HG03280 (cell line): ENCODE results near the gene LDB2.

Experiments
- ATAC-seq: cut with Tn5 transposase; IDR thresholded peaks from one replicate; pipeline ENCODE4 v1.9.1; 2021; ENCODE audit warnings: mild to moderate bottlenecking, moderate library complexity; ENCODE audit not compliant: unreplicated experiment

LDB2 gene

DNA sequence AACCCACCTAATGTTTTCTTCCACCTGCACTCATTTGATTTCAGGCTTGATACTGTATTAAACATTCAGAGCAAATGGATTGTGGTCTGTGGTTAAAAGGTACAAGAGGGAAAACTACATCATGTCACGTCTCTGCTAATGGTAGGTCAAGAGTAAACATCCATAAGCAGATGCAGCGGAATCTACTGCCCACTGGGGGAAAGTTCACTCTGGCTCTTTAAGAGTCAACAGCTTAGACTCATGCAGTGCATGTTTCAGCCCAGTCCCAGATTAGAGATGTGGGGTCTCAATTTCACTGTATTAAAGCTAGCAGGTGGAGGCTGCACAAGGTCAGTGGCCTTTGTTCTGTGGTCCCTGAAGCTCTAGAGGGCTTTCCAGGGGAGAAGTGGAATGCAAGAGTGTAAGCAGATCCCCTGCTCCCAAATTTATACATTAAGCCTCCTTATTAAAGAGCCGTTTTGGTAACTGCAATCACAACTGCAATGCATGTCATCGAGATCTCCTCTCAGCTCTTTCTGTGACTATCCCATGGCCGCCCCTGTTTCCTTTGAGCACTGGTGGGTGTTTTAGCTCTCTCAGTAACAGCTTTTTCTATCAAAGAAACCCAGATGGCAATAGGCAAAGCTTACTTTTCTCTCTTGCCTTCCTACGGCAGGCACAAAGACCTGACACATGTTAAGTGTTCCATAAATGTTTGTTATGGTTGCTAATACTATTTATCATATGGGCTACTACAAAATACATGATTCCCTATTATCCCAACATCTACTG lies 53.4 kb downstream of the LDB2 start:
- no peak for ATAC-seq

DNA sequence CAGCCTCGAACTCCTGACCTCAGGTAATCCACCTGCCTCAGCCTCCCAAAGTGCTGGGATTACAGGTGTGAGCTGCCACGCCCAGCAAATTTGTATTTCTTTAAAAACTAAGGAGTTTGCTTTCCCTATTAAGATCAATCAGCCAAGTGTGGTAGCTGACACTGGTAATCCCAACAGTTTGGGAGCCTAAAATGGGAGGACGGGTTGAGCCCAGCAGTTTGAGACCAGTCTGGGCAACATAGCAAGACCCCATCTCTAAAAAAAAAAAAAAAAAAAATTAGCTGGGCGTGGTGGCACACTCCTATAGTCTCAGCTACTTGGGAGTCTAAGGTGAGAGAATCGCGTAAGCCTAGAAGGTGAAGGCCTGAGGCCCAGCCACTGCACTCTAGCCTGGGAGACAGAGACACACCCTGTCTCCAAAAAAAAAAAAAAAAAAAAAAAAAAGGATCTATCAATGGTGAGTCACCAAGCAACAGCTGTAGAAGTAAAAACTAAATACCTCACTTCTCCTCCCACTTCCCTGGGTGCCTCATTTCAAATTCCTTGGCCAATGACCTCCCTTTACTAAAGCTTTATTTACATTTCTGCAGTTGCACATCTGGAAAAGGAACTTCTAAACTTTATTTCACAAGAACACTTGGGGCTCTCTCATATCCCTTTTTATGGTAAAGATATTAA lies 54.5 kb downstream of the LDB2 start:
- no peak for ATAC-seq

DNA sequence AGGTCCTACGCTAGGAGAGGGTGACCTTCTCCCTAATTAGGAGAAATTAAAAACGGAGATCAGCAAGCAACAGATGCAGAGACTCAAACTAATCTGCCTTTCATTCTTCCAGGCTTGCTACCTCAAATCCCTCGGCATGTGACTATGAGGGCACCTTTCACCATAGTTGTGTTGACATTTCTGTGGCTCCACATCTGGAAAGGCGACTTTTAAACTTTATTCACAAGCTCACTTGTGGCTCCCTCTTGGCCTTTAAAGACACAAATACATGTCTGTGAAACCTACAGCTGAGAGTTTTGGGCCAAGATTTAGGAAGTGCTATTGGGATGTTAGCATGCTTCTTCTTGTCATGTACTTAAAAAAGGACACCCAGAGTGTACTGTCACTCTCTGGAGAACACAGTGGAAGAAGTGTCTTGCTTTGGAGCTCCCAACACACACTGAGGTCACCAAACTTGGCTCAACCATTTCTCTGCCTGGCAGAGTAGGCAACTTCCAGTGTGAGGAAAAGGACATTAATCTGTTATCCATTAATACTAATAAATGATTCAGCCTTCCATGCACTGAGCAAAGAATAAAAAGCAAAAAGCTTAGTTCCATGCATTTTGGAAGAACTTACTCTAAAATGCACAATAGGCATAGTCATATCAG lies 60.1 kb downstream of the LDB2 start:
- ATAC-seq = no peak

DNA sequence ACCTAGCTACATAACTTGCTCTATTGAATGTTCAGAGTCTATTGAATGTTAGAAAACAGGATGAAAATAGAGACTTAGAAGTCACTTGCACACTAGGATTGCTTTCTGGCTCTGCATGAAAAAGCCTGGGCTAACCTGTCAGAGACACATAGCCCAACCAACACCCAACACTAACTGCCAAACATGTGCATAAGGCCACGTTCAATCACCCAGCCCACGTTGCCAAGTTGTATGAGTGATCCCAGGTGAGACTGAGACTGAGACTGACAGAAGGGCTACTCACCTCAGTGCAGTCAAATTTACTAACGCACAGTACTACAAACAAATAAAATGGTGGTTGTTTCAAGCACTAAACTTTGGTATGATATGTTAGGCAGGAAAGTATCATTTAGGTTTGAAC lies 61.0 kb downstream of the LDB2 start:
- no peak for ATAC-seq

DNA sequence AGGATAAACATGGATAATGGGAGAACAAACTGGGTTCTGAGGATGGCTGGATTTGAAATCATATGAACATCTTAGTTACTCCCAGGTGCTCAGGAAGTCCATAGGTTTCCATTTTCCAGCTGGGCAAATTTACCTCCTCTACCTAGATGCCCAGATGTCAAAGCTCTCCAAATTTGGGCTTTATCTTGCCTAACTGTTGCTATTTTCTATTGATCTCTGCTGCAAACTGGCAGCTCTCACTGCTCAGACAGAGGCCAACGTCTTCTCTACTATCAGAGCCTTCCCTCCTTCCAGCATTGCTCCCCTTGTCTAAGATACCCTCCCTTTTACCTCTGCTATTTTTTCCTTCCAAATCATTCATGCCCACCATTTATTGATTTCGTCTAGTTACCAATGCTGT lies 62.1 kb downstream of the LDB2 start:
- no peak for ATAC-seq

DNA sequence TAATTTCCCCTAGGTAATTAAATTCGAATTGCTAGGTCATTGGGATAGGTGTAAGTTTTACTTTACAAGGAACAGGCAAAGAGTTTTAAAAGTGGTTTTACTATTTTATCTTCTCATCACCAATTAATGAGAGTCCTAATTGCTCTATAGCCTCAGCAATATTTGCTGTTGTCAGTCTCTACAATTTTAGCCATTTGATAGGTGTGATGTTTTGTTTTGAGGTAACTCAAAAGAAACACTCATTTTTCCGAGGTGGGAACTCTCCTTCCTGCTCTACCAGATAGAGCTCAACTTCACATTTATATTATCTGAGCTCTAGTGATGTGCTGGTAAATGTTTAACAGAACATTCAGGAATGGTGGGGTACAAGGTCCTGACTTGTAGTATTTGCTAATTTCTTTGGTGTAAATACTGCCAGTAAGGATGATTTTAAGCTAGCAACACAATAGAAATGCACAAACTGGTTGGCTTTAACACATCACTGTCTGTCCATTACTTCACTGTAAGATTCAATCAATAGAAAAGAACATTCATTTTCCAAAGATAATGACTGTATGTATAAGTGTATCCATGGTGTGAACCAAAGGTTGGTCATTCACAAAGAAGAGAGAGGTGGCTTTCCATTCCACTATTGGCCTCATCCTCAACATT lies 62.7 kb downstream of the LDB2 start:
- no peak for ATAC-seq

DNA sequence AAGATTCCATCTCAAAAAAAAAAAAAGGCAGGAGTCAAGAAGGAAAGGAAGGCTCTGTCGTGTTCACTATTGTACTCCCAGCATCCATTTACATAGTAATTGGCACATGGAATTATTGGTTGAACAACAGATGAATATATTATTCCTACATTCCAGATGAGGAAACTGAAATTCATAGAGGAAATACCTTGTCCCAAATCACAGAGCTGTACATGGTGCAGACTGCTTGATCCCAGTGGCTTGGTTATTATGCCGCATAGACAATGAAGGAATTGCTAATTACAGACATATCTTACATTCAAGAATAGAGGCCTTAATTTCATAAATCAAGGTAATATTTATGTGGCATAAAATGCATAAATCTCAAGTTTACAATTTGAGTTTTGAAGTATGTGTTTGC lies 63.6 kb downstream of the LDB2 start:
- ATAC-seq = no peak

DNA sequence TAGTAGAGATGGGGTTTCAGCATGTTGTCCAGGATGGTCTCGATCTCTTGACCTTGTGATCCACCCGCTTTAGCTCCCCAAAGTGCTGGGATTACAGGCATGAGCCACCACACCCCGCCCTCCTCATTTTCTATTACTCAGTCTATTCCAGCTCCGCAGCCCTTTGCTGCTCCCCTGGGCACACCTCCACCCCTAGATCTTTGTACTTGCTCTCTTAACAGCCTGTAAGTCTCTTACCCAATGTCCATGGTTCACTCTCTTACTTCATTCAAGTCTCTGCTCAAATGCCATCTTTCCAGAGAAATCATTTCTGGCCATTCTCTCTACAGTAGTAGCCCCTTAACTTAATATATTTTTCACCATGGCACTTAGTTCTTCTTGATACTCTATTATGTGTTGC lies 64.7 kb downstream of the LDB2 start:
- ATAC-seq = no peak

DNA sequence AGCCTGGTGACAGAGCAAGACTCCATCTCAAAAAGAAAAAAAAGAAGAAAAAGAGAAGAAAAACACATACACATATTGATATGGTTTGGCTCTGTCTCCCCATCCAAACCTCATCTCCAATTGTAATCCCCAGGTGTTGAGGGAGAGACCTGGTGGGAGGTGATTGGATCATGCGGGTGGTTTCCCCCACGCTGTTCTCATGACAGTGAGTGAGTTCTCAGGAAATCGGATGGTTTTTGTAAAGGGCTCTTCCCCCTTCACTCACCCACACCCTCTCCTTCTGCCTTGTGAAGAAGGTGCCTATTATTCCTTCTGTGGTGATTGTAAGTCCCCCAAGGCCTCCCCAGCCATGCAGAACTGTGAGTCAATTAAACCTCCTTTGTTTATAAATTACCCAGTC lies 68.4 kb downstream of the LDB2 start:
- no peak for ATAC-seq

DNA sequence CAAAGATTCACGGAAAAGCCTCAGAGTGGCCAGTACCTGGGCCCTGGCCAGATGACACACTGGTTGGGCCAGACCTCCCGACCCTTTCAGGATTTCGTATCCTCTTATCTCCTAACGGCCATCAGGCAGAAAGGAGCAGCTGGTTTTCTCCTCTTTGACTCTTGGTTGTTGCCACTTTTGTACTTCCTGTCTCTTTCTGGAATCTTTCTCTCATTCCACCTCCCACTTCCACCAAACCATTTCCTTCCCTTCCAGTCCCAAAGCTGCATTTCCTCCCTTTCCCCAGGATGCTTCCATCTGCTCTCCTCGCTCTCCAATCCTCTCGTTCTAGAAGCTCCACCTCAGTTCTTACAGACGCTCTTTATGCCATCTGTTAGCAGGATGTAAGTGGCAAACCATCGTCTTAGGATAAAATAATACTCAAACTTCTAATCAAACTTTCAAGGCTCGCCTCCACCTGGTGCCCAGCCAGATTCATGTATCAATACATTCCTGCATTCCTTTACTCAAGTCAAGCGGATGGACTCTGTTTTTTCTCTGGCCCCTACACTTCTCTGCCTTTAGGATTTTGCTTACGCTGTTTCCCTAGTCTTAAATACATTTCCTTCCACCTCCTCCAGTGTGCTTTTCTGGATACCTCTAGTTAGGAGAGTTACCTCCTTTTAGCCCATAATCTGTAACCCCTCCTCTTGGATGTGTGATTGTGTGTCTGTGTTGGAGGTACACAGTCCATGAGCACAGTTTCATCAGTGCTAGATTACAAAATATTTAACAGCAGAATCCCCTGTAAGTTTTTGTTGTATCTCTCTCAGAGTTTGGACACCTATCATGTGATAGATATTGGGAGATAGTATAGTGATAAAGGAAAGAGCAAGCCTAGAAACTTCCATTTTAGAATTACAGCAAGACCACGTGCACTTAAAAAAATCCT lies 70.4 kb downstream of the LDB2 start:
- ATAC-seq = no peak

DNA sequence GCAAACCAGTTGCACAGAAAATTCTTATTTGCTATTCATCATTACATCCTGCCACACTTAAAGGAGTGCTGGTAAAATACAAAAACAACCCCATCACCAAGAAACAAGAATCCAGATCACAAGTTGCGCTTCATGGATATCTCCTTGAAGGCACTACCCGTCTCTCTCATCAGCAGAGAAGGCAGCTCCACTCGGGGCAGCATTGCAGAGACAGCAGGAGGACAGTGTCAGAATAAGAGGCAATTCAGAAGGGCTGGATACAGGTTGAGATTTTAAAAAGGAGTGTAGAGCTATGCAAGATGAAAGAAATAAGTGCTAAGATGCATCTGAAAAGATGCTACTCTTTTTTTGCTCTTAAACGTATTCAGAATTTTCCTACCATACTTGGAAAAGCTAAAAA lies 71.4 kb downstream of the LDB2 start:
- ATAC-seq = no peak

DNA sequence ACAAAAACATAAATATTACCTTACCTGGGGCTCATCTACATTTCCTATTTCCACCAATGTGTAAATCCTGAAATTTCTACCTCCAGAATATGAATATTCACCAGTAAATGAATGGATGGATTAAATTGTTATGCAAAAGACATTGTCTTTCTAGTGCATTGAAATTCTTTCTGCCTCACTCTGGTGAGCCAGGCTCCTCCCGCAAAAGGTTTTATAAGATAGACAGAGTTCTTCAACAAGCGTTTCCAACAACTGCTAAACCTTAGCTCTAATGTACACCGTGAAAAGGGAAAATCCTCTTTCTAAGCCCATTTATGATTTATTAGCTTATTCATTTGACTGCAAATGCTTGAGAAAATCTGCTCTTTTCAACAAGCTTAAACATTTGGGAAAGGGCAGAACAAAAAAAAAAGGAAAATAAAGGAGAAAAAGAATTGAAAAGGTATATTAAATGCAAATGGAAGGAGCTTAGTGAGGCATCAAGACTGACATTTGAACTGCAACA lies 72.0 kb downstream of the LDB2 start:
- ATAC-seq = no peak

DNA sequence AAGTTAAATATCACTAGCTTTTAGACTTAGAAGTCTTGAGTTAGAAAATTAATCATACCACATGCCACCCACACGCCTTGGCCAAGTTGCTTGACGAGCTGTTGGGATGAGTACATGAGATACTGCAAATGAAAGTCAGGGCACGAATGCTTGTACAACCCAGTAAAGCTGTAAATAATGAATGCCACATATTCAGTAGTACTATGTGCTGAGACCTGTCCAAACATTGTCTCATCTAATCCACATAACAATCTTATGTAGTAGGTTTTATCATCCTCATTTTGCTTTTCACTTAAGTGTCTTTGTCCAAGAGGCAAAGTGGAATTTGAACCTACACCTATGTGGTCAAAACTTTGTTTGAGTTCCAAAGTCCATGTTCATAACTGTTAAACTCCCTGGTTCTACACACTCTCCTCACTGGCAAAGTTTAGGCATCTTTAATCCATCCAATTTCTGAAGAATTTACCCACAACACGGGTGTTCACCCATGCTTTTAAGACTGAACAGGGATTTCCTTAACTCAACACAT lies 74.1 kb downstream of the LDB2 start:
- ATAC-seq = no peak

DNA sequence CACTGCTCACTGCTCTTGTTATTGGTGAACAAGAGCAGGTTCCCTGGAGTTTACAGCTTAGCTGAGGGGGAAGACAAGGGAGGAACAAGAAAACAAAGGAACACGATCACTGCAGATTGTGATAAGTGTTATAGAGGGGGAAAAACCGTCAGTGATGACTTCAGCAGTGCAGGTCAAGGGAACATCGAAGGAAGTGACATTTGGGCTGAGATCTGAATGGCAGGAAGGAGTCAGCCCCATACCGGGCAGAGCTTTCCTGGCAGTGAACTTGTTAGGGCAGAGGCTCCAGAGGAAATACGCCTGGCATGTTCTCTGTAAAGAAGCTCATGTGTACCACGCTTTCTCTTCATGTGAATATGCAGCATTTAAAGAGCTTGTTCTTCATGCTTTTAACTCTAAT lies 78.1 kb downstream of the LDB2 start:
- no peak for ATAC-seq

DNA sequence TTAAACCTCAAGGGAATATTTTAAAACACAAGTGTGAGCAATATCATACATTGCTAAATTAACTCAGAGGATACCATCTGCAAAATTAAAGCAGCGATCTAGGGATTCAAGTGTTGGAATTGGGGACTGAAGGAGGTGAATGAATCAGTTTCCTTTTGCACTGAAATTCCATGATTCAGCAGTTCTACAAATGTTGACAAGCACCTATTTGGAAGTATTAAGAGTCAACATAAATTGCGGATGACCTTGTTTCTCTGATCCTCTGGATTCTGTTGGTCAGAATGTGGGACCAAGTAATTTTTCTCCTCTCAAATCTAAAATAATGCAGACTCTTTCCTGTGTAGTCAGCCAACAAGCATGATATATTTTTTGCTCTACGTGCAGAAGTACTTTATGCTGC lies 78.8 kb downstream of the LDB2 start:
- ATAC-seq = no peak

DNA sequence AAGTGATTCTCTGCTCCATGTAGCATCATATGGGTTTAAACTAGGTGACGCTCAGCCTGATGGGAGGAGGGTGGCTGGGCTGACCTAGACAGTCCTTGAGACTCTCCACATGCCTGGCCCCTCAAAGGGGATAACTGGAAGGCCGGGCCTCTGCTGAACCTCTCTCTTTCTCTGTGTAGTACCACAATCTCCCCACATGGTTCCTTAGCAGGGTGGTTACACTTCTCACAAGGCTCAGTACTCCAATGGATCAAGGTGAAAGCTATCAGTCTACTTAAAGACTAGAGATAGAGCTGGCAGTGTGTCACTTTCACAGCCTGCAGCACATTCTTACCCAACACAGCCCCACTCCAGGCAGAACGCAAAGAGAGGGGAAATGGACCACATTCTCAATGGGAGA lies 80.4 kb downstream of the LDB2 start:
- ATAC-seq = no peak

DNA sequence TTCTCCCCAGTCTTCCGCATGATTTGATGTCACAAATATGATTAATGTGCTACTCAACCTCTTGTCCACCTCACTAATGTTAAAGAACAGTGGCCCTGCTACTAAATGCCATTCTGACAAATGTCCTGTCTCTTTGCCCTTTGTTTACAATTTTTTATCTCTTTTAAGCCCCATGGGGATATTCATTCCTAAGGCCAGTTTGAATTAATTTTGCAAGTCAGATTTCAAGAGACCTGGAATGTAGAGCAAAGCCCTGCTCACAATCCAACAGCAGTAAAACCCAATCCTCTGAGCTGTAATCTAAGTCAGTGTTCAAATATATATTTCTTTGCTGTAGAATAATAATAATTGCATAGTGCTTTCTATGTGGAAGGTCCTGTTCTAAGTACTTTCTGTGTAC lies 81.2 kb downstream of the LDB2 start:
- no peak for ATAC-seq

DNA sequence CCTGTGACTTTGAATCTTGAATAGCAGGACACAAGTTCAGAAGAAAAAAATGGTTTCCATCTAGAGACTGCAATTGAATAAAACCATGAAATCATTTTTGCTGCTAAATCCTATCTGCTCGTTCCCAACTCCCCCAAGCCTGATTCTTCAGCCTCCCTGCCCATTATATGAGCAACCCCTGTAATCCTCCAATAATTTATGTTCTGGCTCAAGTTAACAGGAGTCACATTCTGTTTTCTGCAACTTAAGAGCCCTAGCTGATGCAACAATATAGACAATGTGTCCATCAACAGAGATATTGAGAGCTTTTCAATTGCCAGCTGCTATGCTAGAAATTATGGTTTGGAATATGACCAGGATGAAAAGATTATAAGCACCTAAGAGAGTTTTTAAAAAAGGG lies 84.1 kb downstream of the LDB2 start:
- ATAC-seq = no peak

DNA sequence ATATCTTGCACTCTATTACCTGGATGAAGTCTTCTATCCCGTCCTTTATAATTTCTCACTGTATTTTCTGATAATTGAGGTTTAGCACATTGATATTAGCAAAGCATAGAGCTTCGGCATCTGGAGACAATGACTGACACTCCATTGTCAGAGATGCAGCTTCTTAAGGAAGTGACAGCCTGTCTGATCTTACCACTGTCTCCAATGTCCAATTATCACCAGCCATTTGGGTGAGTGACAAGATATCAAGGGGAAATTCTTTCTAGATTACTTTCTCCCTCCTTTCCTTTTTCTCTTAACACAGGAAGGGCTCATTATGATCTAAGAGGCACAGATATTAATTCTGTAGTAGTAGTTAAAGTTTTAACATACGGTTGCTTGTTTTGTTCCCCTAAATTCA lies 86.4 kb downstream of the LDB2 start:
- no peak for ATAC-seq

DNA sequence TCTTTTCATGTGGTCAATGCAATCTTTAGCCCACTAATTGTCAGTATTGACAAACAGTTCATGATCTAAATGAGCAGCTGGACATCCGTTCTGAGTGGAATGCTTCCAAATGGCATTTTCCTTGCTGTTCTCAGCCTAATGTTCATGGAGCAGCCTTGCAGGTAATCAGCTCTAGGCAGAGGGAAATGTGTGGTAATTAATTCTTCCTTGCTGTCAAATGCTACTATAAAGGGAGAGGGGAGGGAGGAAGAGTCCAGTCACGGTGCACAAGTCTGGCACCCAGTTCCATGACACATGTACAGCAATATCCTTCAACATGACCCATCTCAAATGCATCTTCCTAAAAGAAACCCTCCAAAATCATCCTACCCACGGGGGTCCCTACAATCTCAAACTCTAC lies 88.5 kb downstream of the LDB2 start:
- ATAC-seq = no peak
